NCI-H2227 treated with DMSO at 0.1 percent for 48 hours (cell line): ENCODE data around the gene LIPT2.
"Not testable (repeated sequence)": the region's sequence is repeated elsewhere in the genome, so short reads cannot be mapped to it uniquely, and the experiment has no call there.

Experiments used
- DNase-seq: peaks from one replicate; lab custom pipeline; 2025; lab: John Stamatoyannopoulos, UW

Gene LIPT2

GRCh38 chr11:74492974-74493790 lies at the start of gene LIPT2:
Gene LIPT2 (minus strand): TSS chr11:74493724. CDS start chr11:74493703, 21 bp downstream.
- DNase-seq = peak; percentile 94

GRCh38 chr11:74541466-74541865 lies 47.9 kb upstream of the LIPT2 start:
- DNase-seq = no peak

GRCh38 chr11:74540270-74540669 lies 46.7 kb upstream of the LIPT2 start:
- no peak for DNase-seq

GRCh38 chr11:74538680-74539079 lies 45.2 kb upstream of the LIPT2 start:
- no peak for DNase-seq

GRCh38 chr11:74535371-74536160 lies 42.0 kb upstream of the LIPT2 start:
- no peak for DNase-seq

GRCh38 chr11:74534946-74535275 lies 41.4 kb upstream of the LIPT2 start:
- not testable (repeated sequence) for DNase-seq

GRCh38 chr11:74534216-74534945 lies 40.9 kb upstream of the LIPT2 start:
- no peak for DNase-seq

GRCh38 chr11:74533421-74533820 lies 39.9 kb upstream of the LIPT2 start:
- DNase-seq = no peak

- no peak for DNase-seq
Observed at GRCh38 chr11:74532501-74533246, 39.1 kb upstream of the LIPT2 start.

- no peak for DNase-seq
Observed at GRCh38 chr11:74524978-74525377, 31.5 kb upstream of the LIPT2 start.

- no peak for DNase-seq
Observed at GRCh38 chr11:74524501-74524900, 31.0 kb upstream of the LIPT2 start.

GRCh38 chr11:74522776-74523175 lies 29.3 kb upstream of the LIPT2 start:
- no peak for DNase-seq

- no peak for DNase-seq
Observed at GRCh38 chr11:74521666-74522252, 28.2 kb upstream of the LIPT2 start.

GRCh38 chr11:74520927-74521665 lies 27.6 kb upstream of the LIPT2 start:
- DNase-seq = no peak

- DNase-seq = no peak
Observed at GRCh38 chr11:74520316-74520715, 26.8 kb upstream of the LIPT2 start.

GRCh38 chr11:74519710-74520109 lies 26.2 kb upstream of the LIPT2 start:
- no peak for DNase-seq

GRCh38 chr11:74517592-74517991 lies 24.1 kb upstream of the LIPT2 start:
- not testable (repeated sequence) for DNase-seq

GRCh38 chr11:74507582-74507981 lies 14.1 kb upstream of the LIPT2 start:
- no peak for DNase-seq

- DNase-seq = no peak
Observed at GRCh38 chr11:74506823-74507222, 13.3 kb upstream of the LIPT2 start.

GRCh38 chr11:74505911-74506310 lies 12.4 kb upstream of the LIPT2 start:
- DNase-seq = no peak
